ENCODE measurements around the gene TBC1D14.

The TBC1D14 gene

DNA sequence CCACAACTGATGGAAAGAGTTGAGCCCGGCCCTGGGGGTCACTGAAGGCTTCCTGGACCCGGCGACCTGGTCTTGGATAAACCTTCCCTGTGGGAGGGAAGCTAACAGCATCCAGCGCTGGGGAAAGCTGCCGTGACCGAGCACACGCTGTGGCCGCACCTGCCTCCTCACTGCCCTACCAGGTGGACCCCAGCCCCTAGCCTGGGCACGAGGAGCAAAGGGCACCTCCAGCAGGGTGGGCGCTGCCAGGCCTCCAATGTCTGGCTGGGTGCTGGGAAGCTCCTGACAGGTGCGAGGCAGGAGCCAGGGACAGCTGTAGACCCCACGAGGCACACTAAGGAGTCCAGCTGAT is 141.5 kb downstream of the TBC1D14 start:
- Histone ChIP-seq H3K36me3 (ENCODE audit: control insufficient read depth in 1 of 2, insufficient read depth in 2 of 2, low read length in 2 of 2) (peaks cover 30 to 41% of the 10 kb centered on the region in 2 experiments), H2BK12ac (ENCODE audit: low read length) (no peak overlapping the region), H3K4ac (ENCODE audit: low read depth, low read length) (no peak overlapping the region), H2BK5ac (ENCODE audit: low read depth, low read length, poor library complexity) (no peak overlapping the region), H3K18ac (ENCODE audit: low read length) (no peak overlapping the region), H3K9me3 (ENCODE audit: insufficient read depth, low read depth, low read length) (peaks cover 3% of the 10 kb centered on the region), H3K27ac (ENCODE audit: low read depth, low read length) (no peak overlapping the region), H3K4me2 (ENCODE audit: low read length) (no peak overlapping the region), H3K79me1 (ENCODE audit: low read length) (no peaks in the 10 kb centered on the region), H3K14ac (ENCODE audit: low read length) (no peak overlapping the region), H2AFZ (ENCODE audit: insufficient read depth, low read length, poor library complexity) (no peak overlapping the region), H3K4me3 (ENCODE audit: low read depth, low read length) (no peak overlapping the region), H2BK120ac (ENCODE audit: insufficient read depth, low read length, poor library complexity) (no peak overlapping the region), H4K91ac (ENCODE audit: low read depth, low read length) (no peak overlapping the region), H4K8ac (ENCODE audit: low read depth, low read length) (no peak overlapping the region), H3K79me2 (ENCODE audit: control insufficient read depth, insufficient read depth, low read length, poor library complexity) (peaks cover 7% of the 10 kb centered on the region), H3K9ac (ENCODE audit: low read length) (no peak overlapping the region), H3K23ac (ENCODE audit: low read length) (no peak overlapping the region), H2AK5ac (ENCODE audit: low read length) (no peak overlapping the region), H4K12ac (ENCODE audit: low read depth, low read length) (no peak overlapping the region), H3K27me3 (ENCODE audit: insufficient read depth, low read length) (no peaks in the 10 kb centered on the region), H3K4me1 (ENCODE audit: control insufficient read depth in 1 of 2, insufficient read depth in 2 of 2, low read length in 2 of 2) (no peaks in the 10 kb centered on the region)
- no peak for DNase-seq
- WGBS (ENCODE audit: extremely low coverage, insufficient coverage, insufficient read length), result no CpG with 5 or more reads among the region's 12 CpGs

DNA sequence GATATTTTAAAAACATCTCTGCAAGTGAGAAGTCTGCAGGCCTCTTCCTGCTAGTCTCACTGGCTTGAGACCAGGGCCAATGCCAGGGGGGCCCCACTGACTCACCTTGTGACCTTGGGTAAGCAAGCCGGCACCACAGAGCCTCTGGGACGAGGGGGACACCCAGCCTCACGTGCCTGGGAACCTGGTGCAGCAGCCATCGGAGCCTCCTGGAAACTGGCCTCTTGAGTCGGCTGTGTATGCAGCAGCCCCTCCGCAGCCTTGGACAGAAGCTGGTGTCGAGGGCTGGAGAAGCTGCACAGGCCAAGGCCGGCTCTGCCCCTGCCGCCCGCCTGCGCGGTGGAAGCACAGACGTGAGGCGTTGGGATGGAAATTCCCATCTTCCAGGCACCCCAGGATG is 142.3 kb downstream of the TBC1D14 start:
- Histone ChIP-seq H3K4ac (ENCODE audit: low read depth, low read length) (no peak overlapping the region), H4K8ac (ENCODE audit: low read depth, low read length) (no peak overlapping the region), H3K18ac (ENCODE audit: low read length) (no peak overlapping the region), H2BK5ac (ENCODE audit: low read depth, low read length, poor library complexity) (no peak overlapping the region), H3K9ac (ENCODE audit: low read length) (no peak overlapping the region), H3K23ac (ENCODE audit: low read length) (no peak overlapping the region), H4K91ac (ENCODE audit: low read depth, low read length) (no peak overlapping the region), H3K4me2 (ENCODE audit: low read length) (no peak overlapping the region), H3K27ac (ENCODE audit: low read depth, low read length) (no peak overlapping the region), H3K79me2 (ENCODE audit: control insufficient read depth, insufficient read depth, low read length, poor library complexity) (peaks cover 3% of the 10 kb centered on the region), H3K4me1 (ENCODE audit: control insufficient read depth in 1 of 2, insufficient read depth in 2 of 2, low read length in 2 of 2) (no peaks in the 10 kb centered on the region), H2AFZ (ENCODE audit: insufficient read depth, low read length, poor library complexity) (no peak overlapping the region), H2BK120ac (ENCODE audit: insufficient read depth, low read length, poor library complexity) (no peak overlapping the region), H2BK12ac (ENCODE audit: low read length) (no peak overlapping the region), H2AK5ac (ENCODE audit: low read length) (no peak overlapping the region), H3K27me3 (ENCODE audit: insufficient read depth, low read length) (no peaks in the 10 kb centered on the region), H3K9me3 (ENCODE audit: insufficient read depth, low read depth, low read length) (peaks cover 3% of the 10 kb centered on the region), H4K12ac (ENCODE audit: low read depth, low read length) (no peak overlapping the region), H3K36me3 (ENCODE audit: control insufficient read depth in 1 of 2, insufficient read depth in 2 of 2, low read length in 2 of 2) (peaks cover 31 to 43% of the 10 kb centered on the region in 2 experiments), H3K79me1 (ENCODE audit: low read length) (no peaks in the 10 kb centered on the region), H3K4me3 (ENCODE audit: low read depth, low read length) (no peak overlapping the region), H3K14ac (ENCODE audit: low read length) (no peak overlapping the region)
- DNase-seq, result no peak
- WGBS (ENCODE audit: extremely low coverage, insufficient coverage, insufficient read length), result no CpG with 5 or more reads among the region's 14 CpGs

- Histone ChIP-seq H3K23ac (ENCODE audit: low read length) (no peak overlapping the region), H3K4ac (ENCODE audit: low read depth, low read length) (no peak overlapping the region), H3K4me3 (ENCODE audit: low read depth, low read length) (no peak overlapping the region), H4K8ac (ENCODE audit: low read depth, low read length) (no peak overlapping the region), H3K79me2 (ENCODE audit: control insufficient read depth, insufficient read depth, low read length, poor library complexity) (peaks cover 2% of the 10 kb centered on the region), H3K4me1 (ENCODE audit: control insufficient read depth in 1 of 2, insufficient read depth in 2 of 2, low read length in 2 of 2) (no peaks in the 10 kb centered on the region), H3K79me1 (ENCODE audit: low read length) (no peaks in the 10 kb centered on the region), H3K18ac (ENCODE audit: low read length) (no peak overlapping the region), H3K27me3 (ENCODE audit: insufficient read depth, low read length) (no peaks in the 10 kb centered on the region), H3K27ac (ENCODE audit: low read depth, low read length) (no peak overlapping the region), H2AK5ac (ENCODE audit: low read length) (no peak overlapping the region), H3K4me2 (ENCODE audit: low read length) (no peak overlapping the region), H2BK12ac (ENCODE audit: low read length) (no peak overlapping the region), H3K9ac (ENCODE audit: low read length) (no peak overlapping the region), H4K91ac (ENCODE audit: low read depth, low read length) (no peak overlapping the region), H3K36me3 (ENCODE audit: control insufficient read depth in 1 of 2, insufficient read depth in 2 of 2, low read length in 2 of 2) (peaks cover 31 to 43% of the 10 kb centered on the region in 2 experiments), H2AFZ (ENCODE audit: insufficient read depth, low read length, poor library complexity) (no peak overlapping the region), H3K9me3 (ENCODE audit: insufficient read depth, low read depth, low read length) (peaks cover 3% of the 10 kb centered on the region), H3K14ac (ENCODE audit: low read length) (no peak overlapping the region), H2BK5ac (ENCODE audit: low read depth, low read length, poor library complexity) (no peak overlapping the region), H2BK120ac (ENCODE audit: insufficient read depth, low read length, poor library complexity) (no peak overlapping the region), H4K12ac (ENCODE audit: low read depth, low read length) (no peak overlapping the region)
- no peak for DNase-seq
- no CpG with 5 or more reads among the region's 14 CpGs for WGBS (ENCODE audit: extremely low coverage, insufficient coverage, insufficient read length)
Observed at GRCh38 chr4:7052313-7052712, 142.7 kb downstream of the TBC1D14 start.

DNA sequence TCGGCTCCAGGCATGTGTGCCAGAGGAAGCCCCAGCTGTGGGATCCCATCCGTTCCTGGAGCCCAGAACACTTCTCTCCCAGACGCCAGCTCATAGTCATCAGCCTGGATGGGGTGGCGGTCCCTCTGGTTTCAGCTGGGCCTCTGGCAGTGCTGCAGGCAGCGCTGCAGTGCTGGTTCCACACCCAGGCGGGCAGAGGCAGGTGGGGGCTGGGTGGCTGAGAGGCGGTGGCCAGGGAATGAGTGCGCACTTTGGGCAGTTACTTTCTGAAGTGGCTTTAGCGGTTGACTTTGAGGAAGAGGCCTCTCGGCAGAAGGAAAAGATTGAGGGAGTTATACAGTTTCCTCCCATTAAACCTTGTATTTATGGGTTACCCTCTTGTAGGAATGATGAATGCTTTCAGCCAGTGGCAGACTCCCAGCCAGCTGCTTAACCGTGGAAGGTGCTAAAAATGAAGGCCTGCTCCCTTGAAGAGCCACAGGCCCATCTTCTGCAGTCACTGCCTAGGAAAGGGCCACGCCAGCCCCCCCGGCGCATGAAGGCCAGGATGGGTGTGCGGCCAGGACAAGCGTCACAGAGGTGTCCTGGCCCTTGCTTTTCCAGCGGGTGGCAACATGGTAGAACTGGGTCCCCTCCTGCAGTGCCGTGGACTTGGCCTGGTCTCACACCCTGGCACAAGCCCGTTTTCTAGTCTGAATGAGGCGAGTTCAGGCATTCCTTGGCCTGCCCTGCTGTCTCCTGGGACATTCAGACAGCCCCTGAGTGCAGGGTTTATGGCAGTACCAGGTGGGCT is 143.5 kb downstream of the TBC1D14 start:
- H3K27me3 ChIP-seq (ENCODE audit: insufficient read depth, low read length), result no peaks in the 10 kb centered on the region
- WGBS (ENCODE audit: extremely low coverage, insufficient coverage, insufficient read length), result no CpG with 5 or more reads among the region's 20 CpGs
- no peak for DNase-seq

More for the DNA sequence above, 143.5 kb downstream of the TBC1D14 start:
- Histone ChIP-seq H3K9ac (ENCODE audit: low read length) (no peak overlapping the region), H2BK12ac (ENCODE audit: low read length) (no peak overlapping the region), H2BK120ac (ENCODE audit: insufficient read depth, low read length, poor library complexity) (no peak overlapping the region), H3K4me1 (ENCODE audit: control insufficient read depth in 1 of 2, insufficient read depth in 2 of 2, low read length in 2 of 2) (no peaks in the 10 kb centered on the region), H4K12ac (ENCODE audit: low read depth, low read length) (no peak overlapping the region), H3K4me3 (ENCODE audit: low read depth, low read length) (no peak overlapping the region), H3K79me2 (ENCODE audit: control insufficient read depth, insufficient read depth, low read length, poor library complexity) (peaks cover 2% of the 10 kb centered on the region), H2AFZ (ENCODE audit: insufficient read depth, low read length, poor library complexity) (no peak overlapping the region), H3K23ac (ENCODE audit: low read length) (no peak overlapping the region), H3K79me1 (ENCODE audit: low read length) (no peaks in the 10 kb centered on the region), H2AK5ac (ENCODE audit: low read length) (no peak overlapping the region), H3K4ac (ENCODE audit: low read depth, low read length) (peak overlapping the region; percentile 51), H3K9me3 (ENCODE audit: insufficient read depth, low read depth, low read length) (peaks cover 1% of the 10 kb centered on the region), H3K14ac (ENCODE audit: low read length) (no peak overlapping the region), H2BK5ac (ENCODE audit: low read depth, low read length, poor library complexity) (no peak overlapping the region), H4K8ac (ENCODE audit: low read depth, low read length) (no peak overlapping the region), H3K18ac (ENCODE audit: low read length) (no peak overlapping the region), H4K91ac (ENCODE audit: low read depth, low read length) (no peak overlapping the region), H3K4me2 (ENCODE audit: low read length) (no peak overlapping the region), H3K27ac (ENCODE audit: low read depth, low read length) (no peak overlapping the region), H3K36me3 (ENCODE audit: control insufficient read depth in 1 of 2, insufficient read depth in 2 of 2, low read length in 2 of 2) (peaks cover 31 to 43% of the 10 kb centered on the region in 2 experiments)

Measured in trophoblast cell (in vitro differentiated cells and primary cell).